ENCODE data around the gene UBE2O. TPM values are rescaled to one million over a fixed set of nuclear protein-coding genes. Genes with fewer than 3 reads are reported as not detected.

UBE2O gene
- total RNA-seq, 1 experiment from 2014 or later, result 57.4 TPM

DNA sequence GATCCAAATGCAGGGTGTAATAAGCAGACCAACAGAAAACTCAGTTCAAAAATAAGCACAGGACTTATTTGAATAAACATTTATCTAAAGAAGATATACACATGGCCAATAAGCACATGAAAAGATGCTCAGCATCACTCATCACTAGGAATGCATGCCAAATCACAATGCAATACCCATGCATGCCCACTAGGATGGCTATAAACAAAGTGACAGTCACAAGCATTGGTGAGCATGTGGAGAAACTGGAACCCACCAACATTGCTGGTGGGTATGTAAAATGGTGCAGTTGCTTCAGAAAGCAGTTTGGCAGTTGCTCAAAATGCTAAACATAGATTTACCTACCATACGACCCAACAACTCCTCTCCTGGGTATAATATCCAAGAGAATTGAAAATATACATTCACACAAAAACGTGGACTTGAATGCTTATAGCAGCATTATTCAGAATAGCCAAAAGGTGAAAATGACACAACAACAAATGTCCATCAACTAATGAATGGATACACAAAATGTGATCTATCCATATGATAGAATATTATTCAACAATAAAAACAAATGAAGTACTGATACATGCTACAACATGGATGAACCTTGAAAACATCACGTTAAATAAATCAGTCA is 20.1 kb downstream of the UBE2O start:
- Histone ChIP-seq H3K36me3 (ENCODE audit: insufficient read depth, low read length, poor library complexity, severe bottlenecking) (no peaks in the 10 kb centered on the region), H3K4me3 (ENCODE audit: low read depth, low read length, poor library complexity, severe bottlenecking) (no peak overlapping the region), H3K9me3 (ENCODE audit: low read depth, low read length, poor library complexity, severe bottlenecking) (no peaks in the 10 kb centered on the region), H3K4me1 (ENCODE audit: insufficient read depth, low read length, poor library complexity, severe bottlenecking) (peaks cover 5% of the 10 kb centered on the region), H3K27me3 (replicated peaks; ENCODE audit: insufficient read depth, low read depth, low read length, poor library complexity) (no peaks in the 10 kb centered on the region), H3K27ac (ENCODE audit: low read depth, low read length, poor library complexity, severe bottlenecking) (no peak overlapping the region)
- TF ChIP-seq, protein P1, sequence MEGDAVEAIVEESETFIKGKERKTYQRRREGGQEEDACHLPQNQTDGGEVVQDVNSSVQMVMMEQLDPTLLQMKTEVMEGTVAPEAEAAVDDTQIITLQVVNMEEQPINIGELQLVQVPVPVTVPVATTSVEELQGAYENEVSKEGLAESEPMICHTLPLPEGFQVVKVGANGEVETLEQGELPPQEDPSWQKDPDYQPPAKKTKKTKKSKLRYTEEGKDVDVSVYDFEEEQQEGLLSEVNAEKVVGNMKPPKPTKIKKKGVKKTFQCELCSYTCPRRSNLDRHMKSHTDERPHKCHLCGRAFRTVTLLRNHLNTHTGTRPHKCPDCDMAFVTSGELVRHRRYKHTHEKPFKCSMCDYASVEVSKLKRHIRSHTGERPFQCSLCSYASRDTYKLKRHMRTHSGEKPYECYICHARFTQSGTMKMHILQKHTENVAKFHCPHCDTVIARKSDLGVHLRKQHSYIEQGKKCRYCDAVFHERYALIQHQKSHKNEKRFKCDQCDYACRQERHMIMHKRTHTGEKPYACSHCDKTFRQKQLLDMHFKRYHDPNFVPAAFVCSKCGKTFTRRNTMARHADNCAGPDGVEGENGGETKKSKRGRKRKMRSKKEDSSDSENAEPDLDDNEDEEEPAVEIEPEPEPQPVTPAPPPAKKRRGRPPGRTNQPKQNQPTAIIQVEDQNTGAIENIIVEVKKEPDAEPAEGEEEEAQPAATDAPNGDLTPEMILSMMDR (conservative IDR thresholded peaks at IDR 0.05; ENCODE audit: low read depth, low read length), result peak; percentile 50; the same call in 1 of the 2 replicates
- TF ChIP-seq EZH2 (IDR thresholded peaks at IDR 0.05; ENCODE audit: borderline replicate concordance, low read depth, low read length, poor library complexity, severe bottlenecking), result no peak
- POLR2A ChIA-PET (ENCODE audit: low non-redundant PET), result no interaction called here
- CTCF ChIA-PET, result no interaction called here
- intact Hi-C loops (cut with micrococcal nuclease; ENCODE audit: unreplicated experiment), result no loop called here
- DNase-seq (ENCODE audit: low spot score), result peak; percentile 49
- no TSS peak for BruUV-seq (replicated peaks)

DNA sequence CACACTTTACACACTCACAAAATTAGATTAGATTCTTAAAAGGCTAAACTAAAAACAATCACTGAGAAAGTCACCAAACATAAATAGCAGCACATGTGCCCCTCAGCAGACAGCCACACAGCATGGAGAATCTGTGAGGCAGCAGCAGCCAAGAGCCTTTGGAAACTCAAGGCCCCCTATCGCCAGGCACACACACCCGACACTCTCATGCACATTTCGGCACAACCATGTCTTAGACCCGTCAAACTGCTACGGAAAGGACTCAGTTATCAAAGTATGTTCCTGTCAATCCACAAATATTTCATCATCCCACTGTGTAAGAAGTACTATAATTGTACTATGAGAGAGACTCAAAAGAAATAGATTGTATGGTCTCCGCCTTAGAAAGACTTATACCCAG is 20.9 kb downstream of the UBE2O start:
- intact Hi-C loops (cut with micrococcal nuclease; ENCODE audit: unreplicated experiment), result no loop called here
- POLR2A ChIA-PET (ENCODE audit: low non-redundant PET), result no interaction called here
- Histone ChIP-seq H3K4me1 (ENCODE audit: insufficient read depth, low read length, poor library complexity, severe bottlenecking) (peaks cover 7% of the 10 kb centered on the region), H3K27ac (ENCODE audit: low read depth, low read length, poor library complexity, severe bottlenecking) (no peak overlapping the region), H3K36me3 (ENCODE audit: insufficient read depth, low read length, poor library complexity, severe bottlenecking) (no peaks in the 10 kb centered on the region), H3K9me3 (ENCODE audit: low read depth, low read length, poor library complexity, severe bottlenecking) (no peaks in the 10 kb centered on the region), H3K27me3 (replicated peaks; ENCODE audit: insufficient read depth, low read depth, low read length, poor library complexity) (no peaks in the 10 kb centered on the region), H3K4me3 (ENCODE audit: low read depth, low read length, poor library complexity, severe bottlenecking) (no peak overlapping the region)
- CTCF ChIA-PET, result no interaction called here
- no peak for TF ChIP-seq EZH2 (IDR thresholded peaks at IDR 0.05; ENCODE audit: borderline replicate concordance, low read depth, low read length, poor library complexity, severe bottlenecking)
- TF ChIP-seq, protein P1 (conservative IDR thresholded peaks at IDR 0.05; ENCODE audit: low read depth, low read length), result no peak
- no TSS peak for BruUV-seq (replicated peaks)
- DNase-seq (ENCODE audit: low spot score), result no peak

DNA sequence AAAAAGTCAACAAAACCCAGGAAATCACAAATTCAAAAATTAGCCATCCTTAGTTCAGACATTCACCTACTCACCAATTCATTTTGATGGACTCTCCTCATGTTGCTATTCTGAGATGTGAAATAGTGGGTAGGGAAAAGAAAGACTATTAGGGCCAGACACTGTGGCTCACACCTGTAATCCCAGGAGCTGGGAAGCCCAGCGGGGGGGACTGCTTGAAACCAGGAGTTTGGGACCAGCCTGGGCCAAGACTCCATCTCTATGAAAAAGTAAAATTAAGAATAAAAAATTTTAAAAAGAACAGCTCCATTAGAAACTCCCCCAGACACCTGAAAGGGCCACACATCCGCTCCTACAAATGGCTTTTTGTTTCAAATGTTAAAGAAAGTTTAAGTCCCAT is 21.4 kb downstream of the UBE2O start:
- H3K4me3 ChIP-seq (ENCODE audit: low read depth, low read length, poor library complexity, severe bottlenecking), result no peak overlapping the region
- intact Hi-C loops (cut with micrococcal nuclease; ENCODE audit: unreplicated experiment), result no loop called here
- DNase-seq (ENCODE audit: low spot score), result no peak
- H3K36me3 ChIP-seq (ENCODE audit: insufficient read depth, low read length, poor library complexity, severe bottlenecking), result no peaks in the 10 kb centered on the region
- POLR2A ChIA-PET (ENCODE audit: low non-redundant PET), result no interaction called here
- H3K9me3 ChIP-seq (ENCODE audit: low read depth, low read length, poor library complexity, severe bottlenecking), result no peaks in the 10 kb centered on the region
- CTCF ChIA-PET, result no interaction called here
- no TSS peak for BruUV-seq (replicated peaks)
- H3K27ac ChIP-seq (ENCODE audit: low read depth, low read length, poor library complexity, severe bottlenecking), result no peak overlapping the region
- no peak for TF ChIP-seq EZH2 (IDR thresholded peaks at IDR 0.05; ENCODE audit: borderline replicate concordance, low read depth, low read length, poor library complexity, severe bottlenecking)
- TF ChIP-seq, protein P1 (conservative IDR thresholded peaks at IDR 0.05; ENCODE audit: low read depth, low read length), result no peak
- H3K4me1 ChIP-seq (ENCODE audit: insufficient read depth, low read length, poor library complexity, severe bottlenecking), result peaks cover 7% of the 10 kb centered on the region
- H3K27me3 ChIP-seq (replicated peaks; ENCODE audit: insufficient read depth, low read depth, low read length, poor library complexity), result no peaks in the 10 kb centered on the region
